H9 (cell line): ENCODE data around the gene AKIRIN1. TPM values are rescaled to one million over a fixed set of nuclear protein-coding genes. Genes with fewer than 3 reads are reported as not detected.

ENCODE experiments used
- DNase-seq: peaks from one replicate; pipeline ENCODE4 v3.0.0-alpha.2; 2017
- H2AFZ ChIP-seq: one replicate; pipeline ENCODE4 v1.6.1; 2013; ENCODE audit warnings: mild to moderate bottlenecking, low read length, control low read depth, moderate library complexity
- H2AK5ac ChIP-seq: 2 replicates; pipeline ENCODE4 v1.6.1; 2013; ENCODE audit warnings: low read length, control low read depth, mixed read lengths; ENCODE audit not compliant: insufficient read length
- H2BK120ac ChIP-seq: one replicate; pipeline ENCODE4 v1.6.1; 2013; ENCODE audit warnings: low read depth, mild to moderate bottlenecking, low read length, control low read depth, inconsistent platforms; ENCODE audit not compliant: poor library complexity, severe bottlenecking
- H2BK12ac ChIP-seq: 2 replicates; pipeline ENCODE4 v1.6.1; 2013; ENCODE audit warnings: low read length, control low read depth, mixed read lengths, low read depth; ENCODE audit not compliant: insufficient read length
- H2BK15ac ChIP-seq: 2 replicates; pipeline ENCODE4 v1.6.1; 2013; ENCODE audit warnings: low read depth, low read length, control low read depth
- H2BK20ac ChIP-seq: one replicate; pipeline ENCODE4 v1.6.1; 2013; ENCODE audit warnings: low read depth, mild to moderate bottlenecking, low read length, control low read depth, inconsistent platforms; ENCODE audit not compliant: poor library complexity, severe bottlenecking
- H2BK5ac ChIP-seq: 2 replicates; pipeline ENCODE4 v1.6.1; 2013; ENCODE audit warnings: low read length, control low read depth, mixed read lengths; ENCODE audit not compliant: insufficient read length
- H3K14ac ChIP-seq: 2 replicates; pipeline ENCODE4 v1.6.1; 2013; ENCODE audit warnings: low read length, control low read depth; ENCODE audit not compliant: insufficient read depth
- H3K18ac ChIP-seq: 2 replicates; pipeline ENCODE4 v1.6.1; 2013; ENCODE audit warnings: low read depth, mild to moderate bottlenecking, mixed read lengths, low read length, control low read depth; ENCODE audit not compliant: insufficient read length
- H3K23ac ChIP-seq: 2 replicates; pipeline ENCODE4 v1.6.1; 2013; ENCODE audit warnings: low read length, control low read depth, mixed read lengths, low read depth; ENCODE audit not compliant: insufficient read length
- H3K23me2 ChIP-seq: 2 replicates; pipeline ENCODE4 v1.6.1; 2013; ENCODE audit warnings: low read depth, mild to moderate bottlenecking, mixed read lengths, low read length, control low read depth; ENCODE audit not compliant: insufficient read length, poor library complexity, severe bottlenecking
- H3K27ac ChIP-seq: 2 replicates; pipeline ENCODE4 v1.5.1; 2013; ENCODE audit warnings: low read length, control low read depth, mixed read lengths, low read depth; ENCODE audit not compliant: insufficient read length
- H3K27me3 ChIP-seq: 2 replicates; pipeline ENCODE4 v1.6.1; 2013; ENCODE audit warnings: low read length, control low read depth, inconsistent platforms; ENCODE audit not compliant: insufficient read depth
- H3K4ac ChIP-seq: 2 replicates; pipeline ENCODE4 v1.6.1; 2013; ENCODE audit warnings: low read depth, mild to moderate bottlenecking, control low read depth, inconsistent platforms, low read length, moderate library complexity
- H3K4me1 ChIP-seq: 2 replicates; pipeline ENCODE4 v1.6.1; 2013; ENCODE audit warnings: low read length, control low read depth, inconsistent platforms; ENCODE audit not compliant: insufficient read depth
- H3K4me2 ChIP-seq: 2 replicates; pipeline ENCODE4 v1.6.1; 2013; ENCODE audit warnings: low read length, control low read depth, mixed read lengths; ENCODE audit not compliant: insufficient read length, insufficient read depth
- H3K56ac ChIP-seq: 2 replicates; pipeline ENCODE4 v1.6.1; 2013; ENCODE audit warnings: low read depth, mild to moderate bottlenecking, mixed read lengths, low read length, control low read depth; ENCODE audit not compliant: insufficient read length
- H3K79me1 ChIP-seq: 2 replicates; pipeline ENCODE4 v1.6.1; 2013; ENCODE audit warnings: low read depth, mild to moderate bottlenecking, moderate library complexity, low read length, control low read depth, inconsistent platforms; ENCODE audit not compliant: insufficient read depth, poor library complexity, severe bottlenecking
- H3K79me2 ChIP-seq: 2 replicates; pipeline ENCODE4 v1.6.1; 2013; ENCODE audit warnings: low read length, control low read depth, inconsistent platforms; ENCODE audit not compliant: insufficient read depth
- H3K9ac ChIP-seq: 2 replicates; pipeline ENCODE4 v1.6.1; 2013; ENCODE audit warnings: low read length, control low read depth, mixed read lengths; ENCODE audit not compliant: insufficient read length; ENCODE audit errors: extremely low read depth
- H3K9me3 ChIP-seq: one replicate; pipeline ENCODE4 v1.6.1; 2013; ENCODE audit warnings: low read depth, low read length, inconsistent platforms; ENCODE audit not compliant: control insufficient read depth
- H3T11ph ChIP-seq: one replicate; pipeline ENCODE4 v1.6.1; 2013; ENCODE audit warnings: mild to moderate bottlenecking, low read length, control low read depth, inconsistent platforms
- H4K20me1 ChIP-seq: one replicate; pipeline ENCODE4 v1.6.1; 2013; ENCODE audit not compliant: control insufficient read depth, insufficient read length, insufficient read depth
- H4K5ac ChIP-seq: 2 replicates; pipeline ENCODE4 v1.6.1; 2013; ENCODE audit warnings: low read depth, mild to moderate bottlenecking, mixed read lengths, low read length, control low read depth; ENCODE audit not compliant: insufficient read length
- H4K8ac ChIP-seq: replicated peaks from 2 replicates; pipeline ENCODE4 v1.6.1; 2013; ENCODE audit warnings: low read length, control low read depth, mixed read lengths, low read depth; ENCODE audit not compliant: insufficient read length
- H4K91ac ChIP-seq: 2 replicates; pipeline ENCODE4 v1.6.1; 2013; ENCODE audit warnings: low read depth, mild to moderate bottlenecking, moderate library complexity, mixed read lengths, low read length, control low read depth; ENCODE audit not compliant: insufficient read length
- H3K27ac Mint-ChIP-seq, 3 experiments: 2 replicates in 2 of 3; 3 replicates in 1 of 3; pipeline ENCODE4 v1.8.0; 2020 to 2021; ENCODE audit warnings: mixed read lengths in 3 of 3, mild to moderate bottlenecking in 1 of 3, moderate library complexity in 1 of 3
- H3K27me3 Mint-ChIP-seq: 2 replicates; pipeline ENCODE4 v1.8.0; 2021; ENCODE audit warnings: low read depth, mild to moderate bottlenecking, moderate library complexity, mixed read lengths
- H3K36me3 Mint-ChIP-seq, 3 experiments: 2 replicates in 2 of 3; 3 replicates in 1 of 3; pipeline ENCODE4 v1.8.0; 2020 to 2021; ENCODE audit warnings: low read depth in 3 of 3, mixed read lengths in 3 of 3; ENCODE audit not compliant: insufficient read depth in 1 of 3
- H3K4me1 Mint-ChIP-seq, 2 experiments: 2 replicates each; pipeline ENCODE4 v1.8.0; 2020; ENCODE audit warnings: mixed read lengths in 2 of 2
- H3K4me3 Mint-ChIP-seq, 2 experiments: 2 replicates in 1 of 2; 3 replicates in 1 of 2; pipeline ENCODE4 v1.8.0; 2020 to 2021; ENCODE audit warnings: mild to moderate bottlenecking in 2 of 2, mixed read lengths in 2 of 2, moderate library complexity in 1 of 2
- H3K9me3 Mint-ChIP-seq, 2 experiments: 2 replicates in 1 of 2; 3 replicates in 1 of 2; pipeline ENCODE4 v1.8.0; 2020; ENCODE audit warnings: mild to moderate bottlenecking in 2 of 2, mixed read lengths in 2 of 2, moderate library complexity in 1 of 2
- CTCF ChIP-seq: fragments of 200-600 bp; sonication (generic); conservative IDR thresholded peaks from 3 replicates; pipeline ENCODE4 v1.8.0; 2021; ENCODE audit warnings: antibody characterized with exemption, mild to moderate bottlenecking
- WGBS: extraction: QIAGEN DNeasy Blood & Tissue Kit; methylation state at CpG from one replicate; pipeline ENCODE4 v1.1.7; 2013; ENCODE audit warnings: missing lambda C conversion rate, low lambda C conversion rate, mixed read lengths; ENCODE audit not compliant: insufficient read length; ENCODE audit errors: extremely low coverage; 5-methylcytosine and 5-hydroxymethylcytosine counted together
- total RNA-seq: library from RNA; stranded (reverse); gene quantifications from 2 replicates; pipeline ENCODE4 v1.2.1, GENCODE V29; 2021

The AKIRIN1 gene
- total RNA-seq, 1 experiment from 2014 or later: 237 TPM

GRCh38 chr1:38958967-38959366, 32.1 kb upstream of the AKIRIN1 start:
- DNase-seq: no peak

More at GRCh38 chr1:38958967-38959366, 32.1 kb upstream of the AKIRIN1 start:
- H4K5ac ChIP-seq: no peak overlapping the region
- H2BK15ac ChIP-seq: no peak overlapping the region
- no peak overlapping the region for H3K4ac ChIP-seq
- no peaks in the 10 kb centered on the region for H4K20me1 ChIP-seq
- H2BK120ac ChIP-seq: no peak overlapping the region
- no CpG with 5 or more reads among the region's 2 CpGs for WGBS
- peaks cover 3 to 6% of the 10 kb centered on the region in 2 experiments; a peak in 3 of 5 replicates for H3K9me3 Mint-ChIP-seq
- H3K79me2 ChIP-seq: no peaks in the 10 kb centered on the region
- H3K56ac ChIP-seq: no peak overlapping the region
- no peaks in the 10 kb centered on the region for H3K27me3 Mint-ChIP-seq
- peaks cover 12 to 13% of the 10 kb centered on the region in 2 experiments for H3K4me1 Mint-ChIP-seq
- no peak overlapping the region for H4K8ac ChIP-seq
- H3K23ac ChIP-seq: no peak overlapping the region
- no peak overlapping the region for H3K9ac ChIP-seq
- no peak overlapping the region for H3K4me3 Mint-ChIP-seq
- no peaks in the 10 kb centered on the region for H3K79me1 ChIP-seq
- no peaks in the 10 kb centered on the region for H3K27me3 ChIP-seq
- H3T11ph ChIP-seq: no peak overlapping the region
- no peak overlapping the region for H3K27ac ChIP-seq
- H3K4me1 ChIP-seq: no peaks in the 10 kb centered on the region; the same call in 1 of the 2 replicates
- no peaks in the 10 kb centered on the region for H3K36me3 Mint-ChIP-seq
- H3K9me3 ChIP-seq: no peaks in the 10 kb centered on the region
- no peak overlapping the region for H4K91ac ChIP-seq
- no peak overlapping the region for H3K4me2 ChIP-seq
- no peak overlapping the region for H3K14ac ChIP-seq
- no peak overlapping the region for H3K18ac ChIP-seq
- no peak overlapping the region for H3K27ac Mint-ChIP-seq
- no peak overlapping the region for H2BK12ac ChIP-seq
- no peak overlapping the region for H2AFZ ChIP-seq
- no peak overlapping the region for H2BK20ac ChIP-seq
- TF ChIP-seq CTCF: no peak
- no peak overlapping the region for H2AK5ac ChIP-seq
- H3K23me2 ChIP-seq: no peaks in the 10 kb centered on the region
- H2BK5ac ChIP-seq: no peak overlapping the region
